HFF-Myc (cell line): Measurements from ENCODE around the gene ADSL.
"Not testable (repeated sequence)": the region's sequence is repeated elsewhere in the genome, so short reads cannot be mapped to it uniquely, and the experiment has no call there.

Experiments used
- DNase-seq: peaks from one replicate; pipeline ENCODE4 v3.0.0-alpha.2; 2011; ENCODE audit warnings: low read depth; ENCODE audit errors: extremely low read depth
- H3K4me3 ChIP-seq: replicated peaks from 2 replicates; pipeline ENCODE4 v1.5.1; 2011; ENCODE audit warnings: low read depth, mild to moderate bottlenecking, control low read depth, low read length
- CTCF ChIP-seq: IDR thresholded peaks from 2 replicates; pipeline ENCODE4 v1.5.1; 2012; ENCODE audit warnings: mild to moderate bottlenecking, low read depth, low read length, control low read depth; ENCODE audit errors: missing control alignments

The ADSL gene

DNA sequence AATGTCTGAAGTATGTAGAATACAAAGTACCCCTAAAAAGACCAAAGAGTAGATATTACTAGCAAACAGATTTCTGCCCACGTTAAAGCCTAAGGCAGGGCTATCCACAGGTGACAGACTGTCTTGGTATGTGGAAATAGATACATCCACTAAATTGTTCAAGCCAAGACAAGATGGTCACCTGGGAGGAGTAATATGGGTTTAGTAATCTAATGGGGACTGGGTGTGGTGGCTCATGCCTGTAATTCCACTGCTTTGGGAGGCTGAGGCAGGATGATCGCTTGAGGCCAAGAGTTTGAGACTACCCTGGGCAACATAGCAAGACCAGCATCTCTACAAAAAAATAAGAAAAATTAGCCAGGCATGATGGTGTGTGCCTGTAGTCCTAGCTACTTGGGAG lies 31.6 kb downstream of the ADSL start:
- no peak for DNase-seq
- TF ChIP-seq CTCF: no peak

GRCh38 chr22:40378448-40378847 lies 32.1 kb downstream of the ADSL start:
- not testable (repeated sequence) for DNase-seq, H3K4me3 ChIP-seq

More for the DNA sequence above, 31.6 kb downstream of the ADSL start:
- no peak overlapping the region for H3K4me3 ChIP-seq

GRCh38 chr22:40381461-40381860 lies 35.2 kb downstream of the ADSL start:
- H3K4me3 ChIP-seq: no peak overlapping the region
- DNase-seq: no peak
- TF ChIP-seq CTCF: no peak

DNA sequence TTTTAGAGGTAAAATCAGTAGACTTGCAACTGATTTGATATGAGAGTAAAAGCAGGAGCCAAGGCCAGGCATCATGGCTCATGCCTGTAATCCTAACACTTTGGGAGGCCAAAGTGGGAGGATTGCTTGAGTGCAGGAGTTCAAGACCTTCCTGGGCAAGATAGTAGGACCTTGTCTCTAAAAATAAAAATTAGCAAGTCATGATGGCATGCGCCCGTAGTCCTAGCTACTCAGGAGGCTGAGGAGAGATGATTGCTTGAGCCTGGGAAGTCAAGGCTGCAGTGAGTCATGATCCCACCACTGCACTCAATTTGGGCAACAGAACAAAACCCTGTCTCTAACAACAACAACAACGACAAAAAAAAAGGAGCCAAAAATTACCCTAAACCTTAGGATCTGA lies 37.6 kb downstream of the ADSL start:
- TF ChIP-seq CTCF: no peak
- no peak overlapping the region for H3K4me3 ChIP-seq
- no peak for DNase-seq

DNA sequence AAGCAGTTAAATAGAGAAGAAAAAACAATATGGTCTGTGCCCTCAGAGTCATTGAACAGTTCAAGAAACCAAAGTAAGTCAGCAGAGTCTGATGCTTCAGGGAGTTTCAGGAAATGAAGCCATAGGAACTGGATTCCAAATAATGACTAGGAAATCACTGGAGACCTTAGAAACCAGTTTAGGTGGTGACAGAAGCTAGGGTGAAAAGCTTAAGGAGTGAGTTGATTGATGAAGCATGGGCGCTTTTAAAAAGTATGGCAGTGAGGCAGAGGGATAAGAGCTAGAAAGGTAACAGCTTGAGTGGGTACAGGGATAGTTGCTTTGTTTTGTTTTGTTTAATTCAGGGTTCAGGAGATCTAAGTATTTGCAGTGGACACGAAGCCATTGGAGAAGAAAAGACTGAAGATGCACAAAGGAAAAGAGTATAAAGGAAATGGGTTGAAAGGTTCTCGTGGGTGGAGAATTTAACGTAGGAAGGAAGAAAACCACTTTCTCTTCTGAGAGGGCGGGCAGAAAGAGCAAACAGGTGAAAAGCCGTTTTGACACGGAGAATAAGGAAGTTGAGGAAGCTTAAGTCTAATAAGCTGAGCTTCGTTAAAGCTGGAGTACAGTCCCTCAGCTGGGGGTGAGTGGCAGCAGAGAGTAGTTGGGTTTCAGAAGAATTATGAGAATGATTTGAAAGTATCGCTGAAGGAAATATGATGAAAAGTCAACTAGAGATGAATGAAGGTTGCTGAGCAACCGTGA lies 38.9 kb downstream of the ADSL start:
- DNase-seq: no peak
- no peak overlapping the region for H3K4me3 ChIP-seq
- no peak for TF ChIP-seq CTCF

GRCh38 chr22:40387746-40388145 lies 41.4 kb downstream of the ADSL start:
- no peak for DNase-seq

DNA sequence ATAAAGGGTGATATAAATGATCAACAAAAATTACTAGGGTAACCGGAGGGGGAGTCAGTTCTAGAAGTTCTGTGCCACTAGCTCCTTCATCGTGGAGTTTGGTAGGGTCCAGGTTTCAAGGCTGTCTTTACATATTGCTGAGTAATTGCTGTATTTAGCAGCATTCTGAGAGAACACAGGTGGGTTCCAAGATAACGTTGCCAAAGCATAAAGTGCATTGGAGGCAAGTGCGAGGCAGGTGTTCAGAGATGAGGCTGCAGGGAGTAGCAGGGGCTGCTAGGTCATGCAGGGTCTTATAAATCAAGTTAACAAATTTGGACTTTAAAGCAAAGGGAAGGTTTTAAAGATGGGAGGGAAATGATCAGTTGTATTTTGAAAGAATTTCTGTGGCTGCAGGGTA lies 41.9 kb downstream of the ADSL start:
- no peak for DNase-seq
- TF ChIP-seq CTCF: no peak

More at GRCh38 chr22:40387746-40388145, 41.4 kb downstream of the ADSL start:
- TF ChIP-seq CTCF: no peak
- H3K4me3 ChIP-seq: no peak overlapping the region

More for the DNA sequence above, 41.9 kb downstream of the ADSL start:
- H3K4me3 ChIP-seq: no peak overlapping the region
